ENCODE results near the gene TCL1A.
"Not testable (repeated sequence)": the region's sequence is repeated elsewhere in the genome, so short reads cannot be mapped to it uniquely, and the experiment has no call there.

TCL1A gene

DNA sequence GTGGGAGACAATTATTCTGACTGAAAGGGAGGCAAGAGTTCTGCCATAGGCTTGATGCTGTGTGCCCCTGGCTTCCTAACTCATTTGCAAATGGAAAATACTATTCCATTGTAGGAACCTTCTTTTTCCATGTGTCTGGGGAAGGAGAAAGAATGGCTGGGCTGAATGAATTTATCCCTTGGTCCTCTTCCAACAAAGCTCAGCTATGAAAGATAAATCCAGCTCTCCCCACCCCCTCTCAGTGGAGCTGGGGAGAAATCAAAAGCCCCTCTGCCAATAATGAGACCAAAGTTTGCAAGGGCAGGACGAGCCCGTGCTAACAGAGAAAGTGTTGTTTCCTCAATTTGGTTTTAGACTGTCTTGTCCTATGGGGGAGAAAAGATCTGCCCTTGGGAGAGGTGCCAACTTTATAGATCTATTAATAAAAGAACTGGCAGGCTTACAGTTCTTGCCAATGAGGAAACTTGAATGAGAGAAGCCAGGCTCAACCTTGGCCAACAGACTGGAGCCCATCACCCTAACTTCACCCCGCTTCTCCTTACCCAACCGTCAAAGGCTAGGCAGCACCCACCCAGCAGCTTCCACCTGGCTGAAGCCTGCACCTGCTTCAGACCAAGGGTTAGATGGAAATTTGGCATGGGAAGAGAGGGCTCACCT lies 36.6 kb downstream of the TCL1A start:
- DNase-seq (ENCODE audit: low spot score) = no peak

DNA sequence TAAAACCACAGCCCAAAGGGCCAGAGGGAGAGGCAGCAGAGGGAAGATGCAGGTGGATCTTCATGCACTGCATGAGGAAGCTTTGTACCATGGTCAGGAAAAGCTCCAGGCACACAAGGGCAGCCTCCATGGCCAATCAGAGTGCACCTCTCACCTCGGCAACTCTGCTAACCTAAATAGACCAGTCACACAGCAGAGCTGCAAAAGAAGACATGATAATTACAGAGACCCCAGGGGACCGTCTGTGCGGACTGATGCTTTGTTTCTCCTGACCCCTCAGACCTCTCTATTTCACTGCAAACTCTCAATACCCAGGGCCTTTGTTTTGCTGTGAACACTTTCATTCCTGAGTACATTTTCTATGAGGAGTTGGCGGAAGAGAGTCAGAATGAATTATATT lies 38.4 kb downstream of the TCL1A start:
- no peak for DNase-seq (ENCODE audit: low spot score)

GRCh38 chr14:95674613-95675012 lies 39.3 kb downstream of the TCL1A start:
- no peak for DNase-seq (ENCODE audit: low spot score)

- DNase-seq (ENCODE audit: low spot score) = no peak
Measured at GRCh38 chr14:95668235-95668772, 45.6 kb downstream of the TCL1A start.

DNA sequence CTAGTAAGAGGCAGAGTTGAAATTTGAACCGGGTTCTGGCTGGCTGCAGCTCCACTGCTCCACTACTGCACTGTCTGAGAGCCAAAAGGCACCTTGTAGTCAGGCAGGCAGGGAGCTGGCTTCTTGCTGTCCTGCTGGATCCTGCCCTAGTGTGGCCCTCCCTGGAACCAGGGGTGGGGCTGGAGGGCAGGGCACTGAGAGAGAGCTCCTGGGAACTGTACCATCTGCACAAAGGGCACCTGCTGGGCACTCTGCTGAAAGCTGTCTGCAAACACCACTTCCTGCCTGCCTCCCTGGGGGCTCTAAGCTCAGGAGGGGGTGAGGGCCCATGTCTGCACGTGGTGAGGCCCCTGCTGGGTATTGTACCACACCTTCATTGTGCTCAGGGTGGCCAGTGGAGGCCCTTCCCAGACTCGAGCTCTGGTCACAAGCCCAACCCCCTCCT lies 46.7 kb downstream of the TCL1A start:
- no peak for DNase-seq (ENCODE audit: low spot score)

DNA sequence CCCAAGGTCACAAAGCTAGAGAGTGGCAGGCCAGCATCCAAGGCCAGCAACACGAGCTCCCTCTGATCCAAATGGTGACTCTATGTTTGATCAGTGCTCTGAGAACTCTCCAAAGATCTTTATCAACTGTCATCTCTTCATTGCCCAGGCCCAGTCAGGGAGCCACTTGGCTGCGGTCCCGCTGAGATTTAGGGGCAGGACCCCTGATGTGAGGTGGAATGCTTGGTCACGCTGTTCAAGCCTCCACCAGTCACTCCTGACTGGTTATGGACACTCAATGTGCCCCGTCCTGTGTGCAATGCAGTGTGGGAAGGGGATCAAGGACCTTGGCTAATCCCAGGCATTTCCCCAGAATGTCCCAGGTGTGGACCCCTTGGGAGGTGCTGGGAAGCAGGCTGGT lies 47.5 kb downstream of the TCL1A start:
- no peak for DNase-seq (ENCODE audit: low spot score)

- DNase-seq (ENCODE audit: low spot score) = not testable (repeated sequence)
Measured at GRCh38 chr14:95665530-95665929, 48.4 kb downstream of the TCL1A start.

GRCh38 chr14:95664546-95664945 lies 49.4 kb downstream of the TCL1A start:
- DNase-seq (ENCODE audit: low spot score) = no peak

DNA sequence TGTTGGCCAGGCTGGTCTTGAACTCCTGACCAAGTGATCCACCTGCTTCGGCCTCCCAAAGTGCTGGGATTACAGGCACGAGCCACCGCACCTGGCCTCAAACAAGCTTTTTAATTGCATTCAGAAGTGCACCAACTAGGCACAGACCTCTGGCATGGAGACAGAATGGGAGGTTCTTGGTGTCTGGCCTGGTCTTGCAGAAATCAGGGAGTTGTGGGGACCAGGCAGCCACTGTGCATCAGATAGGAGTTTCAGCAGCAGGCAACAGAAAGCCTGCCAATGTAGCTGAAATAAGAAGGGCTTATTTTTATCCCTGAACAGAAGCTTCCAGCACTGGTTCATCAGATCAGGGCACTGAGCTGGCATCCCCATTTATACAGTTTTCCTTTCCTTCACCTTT lies 49.9 kb downstream of the TCL1A start:
- DNase-seq (ENCODE audit: low spot score) = no peak

DNA sequence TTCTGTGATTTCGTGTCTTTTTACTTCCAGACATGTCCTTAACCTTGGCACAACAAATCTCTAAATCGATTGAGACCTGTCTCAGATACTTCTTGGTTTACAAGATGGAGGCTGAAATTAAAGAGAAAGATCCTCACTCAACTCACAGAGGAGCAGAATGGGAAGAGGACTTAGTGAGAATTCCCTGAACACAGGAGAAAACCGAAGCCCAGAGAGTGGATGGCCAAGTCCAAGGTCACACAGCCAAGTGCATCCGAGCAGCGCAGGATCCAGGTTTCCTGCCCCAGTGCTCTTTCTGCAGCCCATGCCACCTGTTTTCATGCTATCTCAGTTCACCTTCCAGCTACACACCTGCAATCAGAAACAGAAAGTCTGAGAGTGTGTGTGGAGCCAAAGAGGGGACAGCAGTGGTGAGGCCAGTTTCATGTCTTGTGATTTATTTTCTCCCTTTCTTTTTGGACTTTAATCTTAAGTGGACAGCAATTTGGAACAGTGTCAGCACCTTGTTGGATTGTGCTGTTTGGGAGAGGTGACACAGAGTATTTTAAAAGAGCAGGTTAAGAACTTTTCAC lies 50.6 kb downstream of the TCL1A start:
- DNase-seq (ENCODE audit: low spot score) = no peak

GRCh38 chr14:95662376-95663186 lies 51.3 kb downstream of the TCL1A start:
- no peak for DNase-seq (ENCODE audit: low spot score)

DNA sequence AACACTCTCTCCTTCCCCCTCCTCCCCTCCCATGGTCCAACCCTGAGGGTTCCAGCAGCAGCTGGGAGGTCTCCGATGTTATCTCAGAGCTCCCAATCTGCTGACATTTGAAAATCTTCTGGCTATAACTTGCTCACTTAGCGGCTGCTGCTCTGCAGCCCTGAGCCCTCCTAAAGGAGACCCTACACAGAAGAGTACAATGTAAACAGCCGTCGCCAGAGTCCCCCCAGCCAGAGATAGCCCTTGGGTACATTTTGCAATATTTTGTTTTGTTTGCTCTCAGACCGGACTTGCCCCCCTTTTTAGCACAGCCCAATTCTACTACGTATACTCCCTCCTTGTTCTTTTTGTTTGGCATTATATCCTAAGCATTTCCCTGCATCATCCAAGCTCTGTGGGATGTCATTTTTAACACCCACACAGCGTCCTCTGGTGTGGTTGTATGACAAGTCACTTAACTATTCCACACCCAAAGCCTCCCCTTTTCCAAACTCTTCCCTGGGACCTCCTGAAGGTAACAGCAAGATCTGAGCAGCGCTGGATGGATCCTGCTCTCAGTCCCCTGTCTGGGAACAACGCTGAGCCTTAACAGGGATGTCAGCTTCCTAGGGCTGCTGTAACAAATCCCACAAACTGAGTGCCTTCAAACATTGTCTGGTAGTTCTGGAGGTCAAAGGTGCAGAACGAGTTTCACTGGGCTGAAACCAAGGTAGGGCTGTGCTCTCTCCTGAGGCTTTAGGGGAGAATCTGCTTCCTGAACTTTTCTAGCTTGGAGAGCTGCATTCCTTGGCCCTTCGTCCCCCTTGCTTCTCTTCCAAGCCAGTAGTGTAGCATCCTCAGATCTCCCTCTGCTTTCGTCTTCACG lies 53.0 kb downstream of the TCL1A start:
- DNase-seq (ENCODE audit: low spot score) = no peak

GRCh38 chr14:95659990-95660385 lies 53.9 kb downstream of the TCL1A start:
- DNase-seq (ENCODE audit: low spot score) = no peak

Measured in ecto neural progenitor cell (in vitro differentiated cells).